Spleen (tissue), 11 donors: ENCODE data around the gene IL18. TPM values are rescaled to one million over a fixed set of nuclear protein-coding genes. Genes with fewer than 3 reads are reported as not detected.

Experiments used
- DNase-seq: peaks from one replicate; pipeline ENCODE4 v3.0.0-alpha.2; 2020
- H3K27ac ChIP-seq, 8 donors: fragments of 200-600 bp; sonication (generic) in 7 of 8; 1 replicate in 4 of 8; 2 replicates in 4 of 8; pipeline versions ENCODE4 v1.5.0 to v1.8.0; 2016 to 2021; ENCODE audit warnings: inconsistent platforms in 4 of 8, mild to moderate bottlenecking in 4 of 8, moderate library complexity in 1 of 8
- H3K27me3 ChIP-seq, 7 donors: fragments of 200-600 bp; sonication (generic) in 6 of 7; replicated peaks in 1 of 7; 1 replicate in 4 of 7; 2 replicates in 3 of 7; pipeline versions ENCODE4 v1.5.0 to v1.8.0; 2016 to 2021; ENCODE audit warnings: inconsistent platforms in 3 of 7, mild to moderate bottlenecking in 1 of 7
- H3K36me3 ChIP-seq, 6 donors: fragments of 200-600 bp; sonication (generic) in 5 of 6; 1 replicate in 4 of 6; 2 replicates in 2 of 6; pipeline versions ENCODE4 v1.5.0 to v1.8.0; 2016 to 2021; ENCODE audit warnings: inconsistent platforms in 2 of 6
- H3K4me1 ChIP-seq, 6 donors: fragments of 200-600 bp; sonication (generic) in 5 of 6; 1 replicate in 3 of 6; 2 replicates in 3 of 6; pipeline versions ENCODE4 v1.5.0 to v1.8.0; 2016 to 2021; ENCODE audit warnings: inconsistent platforms in 3 of 6
- H3K4me3 ChIP-seq, 8 donors: fragments of 200-600 bp; sonication (generic) in 7 of 8; 1 replicate in 4 of 8; 2 replicates in 4 of 8; pipeline versions ENCODE4 v1.5.0 to v1.8.0; 2016 to 2021; ENCODE audit warnings: inconsistent platforms in 4 of 8, mild to moderate bottlenecking in 4 of 8, moderate library complexity in 2 of 8
- H3K9me3 ChIP-seq, 8 donors: fragments of 200-600 bp; sonication (generic) in 7 of 8; 1 replicate in 4 of 8; 2 replicates in 4 of 8; pipeline versions ENCODE4 v1.5.0 to v1.8.0; 2016 to 2021; ENCODE audit warnings: inconsistent platforms in 4 of 8
- CTCF ChIP-seq, 11 experiments: fragments of 200-600 bp in 7 of 11; fragments of 450-650 bp in 4 of 11; sonication (generic) in 4 of 11; IDR thresholded peaks in 8 of 11; conservative IDR thresholded peaks in 3 of 11; 1 replicate in 7 of 11; 2 replicates in 4 of 11; pipeline versions ENCODE4 v1.4.0 to v1.8.0; 2016 to 2021; ENCODE audit warnings: antibody characterized with exemption in 11 of 11, inconsistent platforms in 4 of 11, mild to moderate bottlenecking in 1 of 11
- POLR2A ChIP-seq, 3 donors: fragments of 450-650 bp; IDR thresholded peaks; one replicate each; pipeline ENCODE4 v1.5.1; 2017; ENCODE audit warnings: antibody characterized with exemption in 3 of 3, mild to moderate bottlenecking in 1 of 3
- POLR2AphosphoS5 ChIP-seq, 3 donors: sonication (generic); formaldehyde crosslinking; IDR thresholded peaks; one replicate each; pipeline ENCODE4 v1.5.1; 2017; ENCODE audit warnings: antibody characterized with exemption in 3 of 3
- WGBS, 5 donors: extraction: QIAGEN DNeasy Blood & Tissue Kit in 3 of 5; methylation state at CpG; one replicate each; pipeline versions ENCODE4 v1.1.5 to v1.1.7; 2013 to 2018; 5-methylcytosine and 5-hydroxymethylcytosine counted together
- intact Hi-C: fragments of 100-400 bp; cut with DNase I; formaldehyde crosslinking; loops from one replicate; pipeline ENCODE4 v1.15.0; 2023; ENCODE audit warnings: low total_unique reads
- polyA plus RNA-seq, 3 donors: library from polyadenylated mRNA; stranded (reverse); fragments of 200-250 nt; gene quantifications; one replicate each; pipeline ENCODE4 v1.2.1, GENCODE V29; 2013
- total RNA-seq, 7 donors: library from RNA; depleted of rRNA in 3 of 7; stranded (reverse); fragments of >200 nt in 3 of 7; fragmentation: NEBNext Ultra II Directional in 4 of 7; extraction: Animal tissue kit (Norgen Biotek cat#: 25700) in 4 of 7; gene quantifications; one replicate each; pipeline versions ENCODE4 v1.1.0 to v1.2.1, GENCODE V29; 2016 to 2021
- donor health status: healthy with polysubstance abuse.
- donor health status: DM: no; HTN: no; CAD: no; lungs with moderate emphysema.
- donor health status: DM: no; HTN: no; CAD: no.
- donor health status: Bipolar disorder and iron deficiency.
- donor health status: healthy.
- donor health status: DM: no; HTN: no; CAD: no.
- donor health status: DM: yes; HTN: yes; CAD: no.

Gene IL18
- total and polyA plus RNA-seq, 10 donors = 38.5 to 83.5 (median 62.5) TPM

GRCh38 chr11:112127056-112127455, 36.8 kb downstream of the IL18 start:
- H3K9me3 ChIP-seq = no peaks in the 10 kb centered on the region
- H3K4me3 ChIP-seq = no peak overlapping the region
- intact Hi-C loops = no loop called here
- WGBS, 5 donors = 93 to 98% (median 97%) methylated on average over 2 of the region's 2 CpGs
- no peak for DNase-seq
- no peak for TF ChIP-seq POLR2A (IDR thresholded peaks at IDR 0.05)
- TF ChIP-seq CTCF (IDR thresholded peaks at IDR 0.05 in 8 of 11, conservative IDR thresholded peaks at IDR 0.05 in 3 of 11) = no peak
- H3K4me1 ChIP-seq = peaks cover 0 to 7% (median 4%) of the 10 kb centered on the region in 6 donors
- no peaks in the 10 kb centered on the region for H3K36me3 ChIP-seq
- no peaks in the 10 kb centered on the region for H3K27me3 ChIP-seq
- no peak overlapping the region for H3K27ac ChIP-seq

GRCh38 chr11:112123129-112123528, 40.8 kb downstream of the IL18 start:
- no peak for DNase-seq
- Histone ChIP-seq H3K4me3 (no peak overlapping the region), H3K36me3 (peaks cover 0 to 8% (median 0%) of the 10 kb centered on the region in 6 donors), H3K4me1 (peaks cover 0 to 9% (median 0%) of the 10 kb centered on the region in 6 donors), H3K27ac (no peak overlapping the region), H3K27me3 (no peaks in the 10 kb centered on the region), H3K9me3 (no peaks in the 10 kb centered on the region)
- no peak for TF ChIP-seq CTCF (IDR thresholded peaks at IDR 0.05 in 8 of 11, conservative IDR thresholded peaks at IDR 0.05 in 3 of 11)
- no peak for TF ChIP-seq POLR2AphosphoS5 (IDR thresholded peaks at IDR 0.05)
- TF ChIP-seq POLR2A (IDR thresholded peaks at IDR 0.05) = no peak
- intact Hi-C loops = no loop called here
- WGBS, 5 donors = 82 to 96% (median 88%) methylated on average over 4 of the region's 4 CpGs

DNA sequence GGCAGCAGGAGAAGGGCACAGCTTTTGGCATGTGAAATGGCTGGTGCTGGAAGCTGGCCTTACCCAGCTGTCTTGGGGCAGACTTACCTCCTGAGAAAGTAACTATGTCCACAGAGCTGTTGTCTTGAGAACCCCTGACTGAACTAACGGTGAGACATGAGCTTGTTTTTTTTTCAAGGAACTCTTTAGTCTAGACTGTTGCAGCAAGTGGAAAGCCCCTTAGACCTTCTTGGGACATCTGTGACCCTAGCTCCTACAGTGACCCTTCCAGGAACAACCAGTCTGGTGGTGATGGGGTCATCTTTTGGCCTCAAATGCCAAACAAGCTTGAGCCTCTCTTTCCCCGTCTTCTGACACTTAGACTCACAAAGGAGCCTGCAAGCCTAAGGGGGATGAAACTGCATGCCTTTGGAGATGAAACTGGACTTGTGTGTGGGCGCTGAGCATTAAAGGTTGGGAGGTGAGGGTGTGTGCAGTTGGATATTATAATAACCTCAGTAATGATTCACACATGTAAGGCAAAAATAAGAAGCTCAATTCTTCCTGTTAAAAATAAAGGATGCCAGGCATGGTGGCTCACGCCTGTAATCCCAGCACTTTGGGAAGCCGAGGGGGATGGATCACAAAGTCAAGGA, 41.8 kb downstream of the IL18 start:
- Histone ChIP-seq H3K9me3 (no peaks in the 10 kb centered on the region), H3K4me1 (peaks cover 0 to 9% (median 0%) of the 10 kb centered on the region in 6 donors), H3K36me3 (peaks cover 0 to 8% (median 0%) of the 10 kb centered on the region in 6 donors), H3K27ac (no peak overlapping the region), H3K27me3 (no peaks in the 10 kb centered on the region), H3K4me3 (no peak overlapping the region)
- intact Hi-C loops = no loop called here
- 87 to 97% (median 95%) methylated on average over 5 of the region's 5 CpGs for WGBS, 5 donors
- TF ChIP-seq POLR2AphosphoS5 (IDR thresholded peaks at IDR 0.05) = no peak
- no peak for TF ChIP-seq CTCF (IDR thresholded peaks at IDR 0.05 in 8 of 11, conservative IDR thresholded peaks at IDR 0.05 in 3 of 11)
- TF ChIP-seq POLR2A (IDR thresholded peaks at IDR 0.05) = no peak
- DNase-seq = no peak

- H3K27me3 ChIP-seq = no peaks in the 10 kb centered on the region
- no peaks in the 10 kb centered on the region for H3K9me3 ChIP-seq
- intact Hi-C loops = no loop called here
Measured at GRCh38 chr11:112118176-112118575, 45.7 kb downstream of the IL18 start.

More at GRCh38 chr11:112118176-112118575, 45.7 kb downstream of the IL18 start:
- DNase-seq = no peak
- WGBS, 5 donors = 62 to 83% (median 72%) methylated on average over 2 of the region's 2 CpGs
- Histone ChIP-seq H3K4me1 (peaks cover 0 to 17% (median 3%) of the 10 kb centered on the region in 6 donors), H3K4me3 (no peak overlapping the region), H3K36me3 (peaks cover 0 to 8% (median 0%) of the 10 kb centered on the region in 6 donors), H3K27ac (no peak overlapping the region)
- TF ChIP-seq CTCF (IDR thresholded peaks at IDR 0.05 in 8 of 11, conservative IDR thresholded peaks at IDR 0.05 in 3 of 11) = no peak
- TF ChIP-seq POLR2A (IDR thresholded peaks at IDR 0.05) = no peak
- TF ChIP-seq POLR2AphosphoS5 (IDR thresholded peaks at IDR 0.05) = no peak
